GM21786 (cell line): ENCODE data around the gene CASK.

Experiments used
- ATAC-seq: cut with Tn5 transposase; IDR thresholded peaks from one replicate; pipeline ENCODE4 v1.9.1; 2021; ENCODE audit not compliant: unreplicated experiment

CASK gene

DNA sequence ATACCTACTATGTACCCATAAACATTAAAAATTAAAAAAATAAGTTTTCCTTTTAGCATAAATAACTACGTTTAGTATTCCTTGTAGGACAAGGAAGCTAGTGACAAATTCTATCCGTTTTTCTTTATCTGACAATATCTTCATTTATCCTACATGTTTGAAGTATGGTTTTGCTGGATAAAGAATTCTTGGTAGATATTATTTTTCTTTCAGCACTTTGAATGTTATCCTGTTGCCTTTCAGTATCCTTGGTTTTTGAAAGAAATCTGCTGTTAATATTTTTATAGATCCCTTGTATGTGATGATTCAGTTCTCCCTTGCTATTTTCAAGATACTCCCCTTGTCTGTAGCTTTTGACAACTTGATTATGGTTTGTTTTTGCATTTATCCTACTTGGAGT lies 76.6 kb downstream of the CASK start:
- no peak for ATAC-seq

DNA sequence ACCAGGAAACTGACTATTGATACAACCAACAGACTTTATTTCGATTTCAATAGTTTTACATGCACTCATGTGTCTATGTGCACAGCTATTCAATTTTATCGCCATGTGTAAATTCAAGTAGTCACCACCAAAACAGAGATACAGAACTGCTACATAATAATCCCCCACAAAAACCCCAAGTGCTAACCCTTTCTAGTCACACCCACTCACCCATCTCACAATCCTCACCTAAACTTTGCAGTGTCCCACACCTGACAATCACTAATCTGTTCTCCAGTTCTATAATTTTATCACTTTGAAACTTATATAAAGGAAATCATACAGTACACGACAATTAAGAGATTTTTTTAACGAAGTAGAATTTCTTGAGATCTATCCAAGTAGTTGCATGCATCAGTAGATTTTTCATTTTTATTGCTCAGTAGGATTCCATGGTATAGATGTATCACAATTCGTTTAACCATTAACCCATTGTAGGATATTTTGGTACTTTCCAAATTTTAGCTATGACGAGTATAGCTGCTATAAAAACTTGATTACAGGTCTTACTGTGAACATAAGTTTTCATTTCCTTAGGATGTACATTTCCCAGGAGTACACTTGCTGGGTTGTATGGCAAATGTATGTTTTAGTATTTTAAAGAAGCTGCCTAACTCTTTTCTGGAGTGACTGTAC lies 85.9 kb downstream of the CASK start:
- no peak for ATAC-seq

DNA sequence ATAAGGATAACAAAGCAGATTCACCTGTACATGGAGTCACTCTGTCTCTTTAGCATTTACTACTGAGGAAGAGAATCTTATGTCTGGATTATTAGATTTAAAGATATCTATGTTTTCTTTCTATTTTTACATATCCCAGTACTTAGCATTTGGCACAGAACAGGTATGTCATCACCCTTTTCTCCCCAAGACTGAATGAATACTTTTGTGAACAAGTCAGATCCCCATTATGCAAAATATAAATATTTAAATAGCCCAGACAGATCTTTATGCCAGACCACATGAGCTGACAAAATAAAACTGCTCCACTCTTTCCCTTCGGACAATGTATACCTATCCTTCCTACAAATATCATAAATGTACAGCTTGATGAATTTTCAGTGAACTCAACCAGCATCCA lies 94.5 kb downstream of the CASK start:
- ATAC-seq: no peak

DNA sequence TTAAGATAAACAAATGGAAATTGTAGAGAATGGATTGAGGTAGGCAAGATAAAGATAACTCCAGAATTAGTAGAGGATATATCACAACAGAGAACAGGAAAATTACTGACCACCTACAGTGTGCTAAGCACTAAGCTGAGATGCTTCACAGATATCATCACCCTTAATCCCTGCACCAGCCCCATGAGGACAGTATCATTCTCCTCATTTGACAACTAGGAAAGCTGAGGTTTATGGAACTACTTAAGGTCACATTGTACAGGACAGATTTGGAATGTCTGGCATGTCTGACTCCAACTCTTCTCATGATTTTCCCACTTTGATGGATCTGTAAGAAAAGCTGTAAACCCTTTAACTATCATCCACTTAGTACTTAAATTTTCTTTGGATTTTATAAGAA lies 95.5 kb downstream of the CASK start:
- ATAC-seq: no peak

DNA sequence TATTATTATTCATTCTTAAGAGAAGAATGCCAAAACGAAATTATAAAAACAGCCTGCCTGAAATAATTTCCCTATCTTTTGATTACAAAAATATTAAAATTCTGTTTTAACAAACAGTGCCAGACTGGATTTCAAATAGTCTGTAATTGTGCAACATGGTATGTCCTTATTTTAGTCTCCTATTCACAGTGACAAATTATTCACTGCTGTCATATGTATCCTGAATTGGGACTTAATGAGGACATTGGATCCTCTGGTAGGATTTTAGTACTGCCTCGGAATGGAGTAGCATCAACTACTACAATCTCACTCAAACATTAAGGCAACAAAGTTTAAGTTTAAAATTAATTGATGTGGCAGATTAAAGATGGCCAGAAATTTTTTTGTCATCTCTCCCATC lies 97.6 kb downstream of the CASK start:
- ATAC-seq: no peak

DNA sequence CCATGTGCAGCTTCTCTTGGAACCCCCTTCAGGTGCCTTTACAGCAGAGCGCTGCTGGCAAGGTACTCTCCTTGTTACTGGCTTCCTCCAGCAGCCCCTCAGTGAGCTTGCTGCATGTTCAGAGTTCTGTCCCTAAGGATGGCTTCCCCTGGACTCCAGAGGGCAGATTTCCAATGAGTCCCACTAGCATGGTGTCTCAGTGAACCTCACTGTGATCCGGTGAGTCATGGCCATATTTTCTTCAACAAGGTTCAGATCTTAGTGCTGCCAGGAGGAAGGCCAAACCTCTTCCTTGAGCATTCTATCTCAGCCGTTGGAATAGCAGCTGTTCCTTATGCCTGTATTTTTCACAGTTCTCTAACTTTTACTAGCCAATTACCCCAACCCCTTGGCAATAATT lies 98.8 kb downstream of the CASK start:
- ATAC-seq: no peak

DNA sequence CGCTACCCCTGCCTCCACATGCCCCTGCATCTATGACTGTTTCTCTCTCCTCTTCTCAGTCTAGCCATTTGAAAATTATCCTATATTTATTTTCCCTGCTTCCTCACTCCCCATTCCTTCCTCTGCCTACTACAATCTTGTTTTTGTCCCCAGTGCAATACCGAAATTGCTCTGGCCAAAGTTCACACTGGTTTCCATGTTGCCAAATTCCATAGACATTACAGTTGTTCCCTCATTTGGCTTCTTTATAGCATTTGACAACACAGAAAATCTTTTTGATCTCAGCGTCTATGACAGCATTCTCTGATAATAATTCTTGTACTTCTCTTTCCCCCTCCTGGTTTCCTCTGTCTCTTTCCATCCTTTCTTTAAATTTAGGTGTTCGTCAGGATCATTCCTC lies 100.0 kb downstream of the CASK start:
- ATAC-seq: no peak

DNA sequence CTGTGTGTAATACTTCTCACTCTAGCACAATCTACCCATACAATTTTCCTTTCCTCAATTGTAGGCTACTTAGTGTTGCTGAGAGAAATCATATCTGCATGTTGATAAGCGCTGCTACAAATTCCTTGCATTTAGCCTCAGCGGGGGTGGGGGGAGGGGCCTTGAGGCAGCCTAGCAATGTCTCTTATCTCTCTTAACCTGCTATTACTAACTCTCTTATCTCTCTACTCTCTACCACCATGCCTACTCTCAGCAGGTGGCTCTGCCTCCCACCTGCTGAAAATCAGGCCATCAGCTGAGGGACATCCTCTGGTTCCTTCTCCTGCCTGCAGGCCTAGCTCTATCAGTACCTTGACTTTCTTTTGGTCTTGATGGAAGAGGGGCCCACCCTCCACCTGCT lies 100.5 kb downstream of the CASK start:
- no peak for ATAC-seq

DNA sequence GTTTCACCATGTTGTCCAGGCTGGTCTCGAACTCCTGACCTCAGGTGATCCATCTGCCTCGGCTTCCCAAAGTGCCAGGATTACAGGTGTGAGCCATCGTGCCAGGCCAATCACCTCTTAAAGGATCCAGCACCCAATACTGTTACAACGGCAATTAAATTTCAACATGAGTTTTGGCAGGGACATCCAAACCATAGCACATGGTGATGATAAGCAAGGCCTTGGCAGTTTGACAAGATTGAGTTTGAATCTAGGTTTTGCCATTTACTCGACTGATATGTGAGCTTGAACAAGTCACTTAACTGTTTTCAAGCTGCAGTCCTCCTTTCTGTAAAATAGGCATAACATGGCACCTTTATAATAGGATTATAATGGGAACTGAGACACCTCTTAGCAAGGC lies 115.3 kb downstream of the CASK start:
- ATAC-seq: no peak

DNA sequence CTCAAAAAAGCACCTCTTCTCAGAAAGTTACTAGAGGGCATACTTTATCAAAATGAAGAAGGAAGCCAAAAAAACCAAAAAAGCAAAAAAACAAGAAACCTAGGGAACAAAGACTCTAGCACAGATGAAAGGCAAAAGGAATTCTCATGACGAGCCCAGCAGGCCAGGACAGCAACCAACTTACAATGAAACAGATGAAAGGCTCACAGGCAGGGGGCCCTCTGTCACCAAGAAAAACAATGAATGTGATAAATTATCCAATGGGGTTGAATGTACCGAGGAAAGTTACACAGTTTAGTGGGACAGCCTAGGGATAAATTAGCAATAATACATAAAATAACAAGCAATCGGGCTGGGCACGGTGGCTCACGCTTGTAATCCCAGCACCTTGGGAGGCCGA lies 120.4 kb downstream of the CASK start:
- no peak for ATAC-seq

DNA sequence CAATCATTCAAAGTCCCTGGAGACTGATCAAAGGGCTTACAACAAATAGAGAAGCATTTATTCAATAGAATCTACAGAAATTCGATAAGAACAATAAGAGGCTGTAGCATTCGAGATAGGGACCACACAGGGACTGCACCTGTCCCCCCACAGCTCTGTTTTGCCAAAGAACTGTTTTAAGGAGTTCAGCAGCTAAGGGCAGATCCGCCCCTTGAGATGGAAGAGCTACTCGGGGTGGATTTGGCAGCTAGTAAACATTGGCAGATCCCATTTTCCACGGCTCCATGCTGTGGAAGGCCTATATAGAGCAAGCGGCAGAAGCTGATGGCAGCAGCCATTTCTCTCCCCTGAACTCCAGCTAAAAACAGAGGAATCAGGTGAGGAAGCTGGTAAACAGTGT lies 123.7 kb downstream of the CASK start:
- ATAC-seq: no peak

DNA sequence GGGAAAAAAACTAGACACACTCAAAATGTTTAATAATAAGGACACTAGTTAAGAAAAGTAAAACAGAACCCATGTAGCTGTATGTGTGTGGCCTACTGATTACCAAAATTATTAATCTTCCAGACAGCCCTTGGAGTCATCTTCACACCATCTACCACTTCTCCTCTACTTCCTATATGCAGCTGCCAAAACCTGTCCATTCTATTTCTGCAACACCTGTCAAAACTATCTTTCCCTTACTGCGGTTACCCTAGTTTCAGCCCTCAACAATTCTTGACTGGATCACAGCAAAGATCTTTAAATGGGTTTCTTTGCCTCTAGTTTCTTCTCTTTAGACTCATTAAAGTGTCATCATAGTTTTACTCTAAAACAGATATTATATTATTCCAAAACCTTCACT lies 126.8 kb downstream of the CASK start:
- no peak for ATAC-seq

DNA sequence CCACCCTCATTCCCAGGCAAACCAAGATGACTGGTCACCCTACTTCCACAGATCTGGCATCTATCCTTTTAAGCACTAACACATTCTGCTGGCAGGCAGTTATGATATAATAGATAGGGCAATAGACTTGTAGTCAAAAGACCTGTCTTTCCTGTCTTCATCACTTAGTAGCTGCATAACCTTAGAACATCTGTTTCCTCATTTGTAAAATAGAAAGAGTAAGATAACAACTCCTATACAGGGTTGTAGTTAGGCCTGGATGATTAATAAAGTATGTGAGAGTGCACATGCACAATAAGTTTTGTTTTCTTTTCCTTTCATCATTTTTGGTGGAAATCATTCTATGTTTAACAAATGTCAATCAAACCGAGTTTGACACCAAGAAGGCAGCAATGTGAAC lies 127.3 kb downstream of the CASK start:
- ATAC-seq: no peak

DNA sequence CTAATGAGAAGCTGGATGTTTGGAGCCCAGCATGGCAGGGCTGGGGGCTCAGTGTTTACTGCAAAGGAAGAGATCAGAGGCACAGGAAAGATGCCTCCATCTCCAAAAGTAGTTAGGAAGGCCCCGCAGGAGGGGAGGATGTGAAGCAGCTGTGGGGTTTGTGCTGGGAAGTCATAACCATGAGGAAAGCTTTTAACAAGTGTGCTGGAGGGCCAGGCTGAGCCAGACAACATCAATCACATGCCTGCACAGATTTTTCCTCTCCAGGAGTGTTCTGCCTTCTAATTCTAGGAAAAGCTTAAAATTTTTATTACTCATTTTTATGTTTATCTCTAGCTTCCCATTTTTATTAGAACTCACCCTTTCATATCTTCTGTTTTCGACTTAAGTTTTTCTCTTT lies 134.0 kb downstream of the CASK start:
- ATAC-seq: no peak

DNA sequence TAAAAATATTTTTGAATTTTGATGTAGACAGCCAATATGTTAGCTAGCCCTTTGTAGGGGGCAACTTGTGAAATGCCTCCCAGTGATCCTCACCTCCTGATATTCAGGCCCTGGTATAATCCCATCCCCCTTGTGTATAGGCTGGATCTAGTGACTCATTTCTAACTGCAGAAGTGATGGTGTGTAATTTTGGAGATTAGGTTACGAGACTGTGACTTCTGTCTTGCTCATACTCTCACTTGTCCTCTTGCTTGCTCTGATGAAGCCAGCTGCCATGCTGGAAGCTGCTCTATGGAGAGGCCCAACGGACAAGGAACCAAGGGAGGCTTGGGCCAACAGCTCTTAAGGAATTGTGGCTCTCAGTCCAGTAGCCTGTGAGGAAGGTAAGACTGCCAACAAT lies 137.7 kb downstream of the CASK start:
- no peak for ATAC-seq

DNA sequence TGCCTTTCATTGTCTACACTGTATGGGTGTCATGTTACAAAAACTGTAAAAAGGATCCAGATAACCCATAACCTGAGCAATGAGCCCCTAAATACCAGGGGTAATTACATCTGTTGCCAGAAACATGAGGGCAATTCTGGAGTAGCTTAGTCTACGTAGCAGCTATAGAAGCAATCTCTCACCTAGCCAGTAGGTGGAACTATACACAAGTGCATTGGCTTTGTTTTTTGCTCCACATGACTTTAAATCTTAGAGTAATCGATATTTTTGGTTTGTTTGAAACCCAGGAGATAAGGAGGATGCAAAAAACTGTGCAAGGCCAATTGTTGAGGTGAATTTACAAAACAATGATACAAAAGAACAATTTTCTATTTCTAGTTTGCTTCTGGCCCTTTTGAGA lies 141.9 kb downstream of the CASK start:
- ATAC-seq: peak; percentile 81

DNA sequence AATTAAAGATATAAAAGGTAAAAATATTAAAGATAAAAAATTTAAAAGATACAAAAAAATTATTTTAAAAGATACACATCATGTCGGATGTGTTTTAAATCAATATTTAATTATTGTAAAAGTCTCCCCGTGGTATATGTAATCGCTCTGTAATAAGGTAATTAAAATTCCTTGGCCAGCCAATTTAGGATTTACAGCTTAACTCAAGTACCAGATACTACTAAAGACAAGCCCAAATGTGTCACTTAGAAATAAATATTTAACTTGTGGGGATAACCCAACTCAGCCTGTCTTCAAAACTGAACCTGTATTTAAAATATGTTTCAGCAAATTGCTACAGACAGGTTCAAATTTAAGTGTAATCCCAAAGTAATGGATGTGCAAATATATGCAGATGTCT lies 143.4 kb downstream of the CASK start:
- ATAC-seq: no peak

DNA sequence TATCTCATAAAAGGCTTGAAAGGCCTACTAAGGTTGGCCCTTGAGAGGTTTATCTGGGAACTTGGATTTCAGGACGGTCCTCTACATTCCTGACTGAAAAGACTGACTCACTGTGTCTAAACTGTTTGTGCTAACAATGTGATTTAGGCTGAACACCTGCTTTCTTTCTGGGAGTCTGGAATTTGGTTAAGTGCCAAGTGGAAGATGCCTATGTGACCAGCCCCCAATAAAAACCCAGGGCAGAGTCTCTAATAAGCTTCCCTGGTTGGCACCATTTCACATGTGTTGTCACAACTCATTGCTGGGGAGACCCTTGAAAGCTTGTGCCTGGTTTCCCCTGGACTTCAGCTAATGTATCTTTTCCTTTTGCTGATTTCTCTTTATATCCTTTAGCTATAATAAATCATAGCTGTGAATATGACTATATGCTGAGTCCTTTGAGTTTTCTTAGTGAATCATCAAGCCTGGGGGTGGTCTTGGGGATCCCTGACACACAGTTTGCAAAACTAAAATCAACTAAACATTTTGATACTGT lies 144.3 kb downstream of the CASK start:
- ATAC-seq: no peak

DNA sequence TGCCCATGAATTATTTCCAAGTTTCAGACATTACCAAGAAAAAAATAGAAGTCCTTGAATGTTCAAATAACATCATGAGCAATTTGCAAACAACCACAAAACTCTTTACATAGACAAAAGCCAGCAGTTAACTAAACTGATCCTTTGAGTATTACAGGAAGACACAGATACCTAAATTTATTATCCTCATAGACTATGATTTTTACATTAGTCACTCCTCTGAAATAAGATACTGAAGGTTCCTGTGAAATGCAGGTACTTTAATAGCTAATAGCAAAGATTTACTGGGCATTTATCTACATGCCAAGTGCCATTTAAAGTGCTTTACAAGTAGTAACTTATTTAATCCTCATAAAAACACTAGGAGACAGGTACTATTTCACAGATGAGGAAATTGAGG lies 161.7 kb downstream of the CASK start:
- ATAC-seq: no peak

DNA sequence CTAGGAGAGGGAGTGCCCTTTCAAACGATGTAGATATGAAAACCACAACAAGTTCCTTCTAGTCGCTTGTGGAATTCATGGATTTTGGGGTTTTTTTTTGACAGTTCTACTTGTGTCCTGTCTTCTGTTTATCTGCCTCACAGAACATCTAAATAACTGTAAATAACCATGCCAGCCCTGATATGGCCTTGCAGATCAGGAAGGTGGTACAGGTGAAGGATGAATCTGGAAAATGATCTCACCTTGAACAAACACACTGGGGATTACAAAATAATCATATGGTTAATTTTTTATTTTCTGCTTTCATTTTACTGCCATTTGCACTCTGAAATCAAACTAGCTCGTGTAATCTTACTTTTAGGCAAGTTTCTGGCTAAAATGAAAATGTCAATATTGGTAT lies 162.2 kb downstream of the CASK start:
- no peak for ATAC-seq

DNA sequence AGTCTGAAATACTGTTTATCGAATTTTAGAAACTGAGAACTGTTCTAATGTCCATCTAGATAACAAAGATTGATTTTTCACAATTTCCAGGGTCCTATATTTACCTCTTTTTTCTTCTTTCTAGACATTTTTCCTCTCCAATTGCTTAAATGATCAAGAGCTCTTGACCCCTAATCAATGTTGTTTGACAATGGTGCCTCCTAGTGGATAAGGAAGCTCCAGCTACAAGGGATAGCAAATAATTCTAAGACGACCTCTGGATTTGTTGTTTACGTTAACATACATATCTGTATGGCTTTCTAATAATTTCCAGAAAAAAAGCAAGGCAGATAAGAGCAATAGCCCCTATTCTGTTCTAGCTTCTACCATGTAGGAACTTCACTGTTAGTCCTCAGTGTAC lies 163.5 kb downstream of the CASK start:
- no peak for ATAC-seq

DNA sequence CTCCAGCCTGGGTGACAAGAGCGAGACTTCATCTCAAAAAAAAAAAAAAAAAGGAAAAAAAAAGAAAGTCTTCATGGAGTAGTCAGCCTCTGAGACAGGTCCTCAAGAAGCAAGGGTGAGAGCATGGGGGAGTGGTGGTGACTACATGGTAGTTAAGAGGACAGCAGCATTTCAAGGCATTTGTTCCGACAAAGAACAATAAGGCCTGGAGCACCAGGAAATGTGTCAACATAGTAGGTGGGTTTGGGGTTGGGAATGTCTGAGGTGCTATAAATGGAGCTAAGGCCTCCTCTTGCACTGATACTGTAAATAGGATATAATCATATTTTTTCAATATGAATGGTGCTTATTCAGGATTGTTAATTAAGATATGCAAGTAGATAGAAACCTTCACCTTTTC lies 165.0 kb downstream of the CASK start:
- no peak for ATAC-seq

DNA sequence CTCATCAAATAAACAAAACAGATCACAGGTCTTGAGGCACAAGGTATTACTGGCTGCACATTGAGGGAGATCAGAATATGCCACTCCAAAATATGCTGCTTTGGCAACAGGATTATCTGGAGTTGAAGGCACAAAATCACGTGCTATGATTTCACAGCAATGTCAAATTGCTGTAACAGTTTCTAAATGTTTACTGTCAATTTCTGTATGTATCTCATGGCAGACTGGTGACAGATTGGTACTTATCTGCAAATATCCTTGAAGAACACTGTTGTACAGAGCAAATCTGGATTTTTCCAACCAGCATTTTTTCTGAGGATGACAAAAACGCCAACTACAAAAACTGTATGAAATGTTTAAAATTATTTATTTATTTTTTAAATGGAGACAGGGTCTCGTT lies 172.6 kb downstream of the CASK start:
- ATAC-seq: no peak
